Esophagus mucosa (tissue), 1 donor: ENCODE data around the gene TBC1D1. TPM values are rescaled to one million over a fixed set of nuclear protein-coding genes. Genes with fewer than 3 reads are reported as not detected.

Experiments
- ATAC-seq: fragments of 200-7000 bp; cut with Tn5 transposase; one replicate; pipeline ENCODE4 v1.9.1; 2020
- total RNA-seq: library from RNA; stranded (reverse); gene quantifications from one replicate; pipeline ENCODE4 v1.2.4, GENCODE V29; 2023
- donor health status: DM: yes; HTN: yes; CAD: no.

The TBC1D1 gene
- total RNA-seq, 1 donor from 2014 or later = 11.4 TPM

DNA sequence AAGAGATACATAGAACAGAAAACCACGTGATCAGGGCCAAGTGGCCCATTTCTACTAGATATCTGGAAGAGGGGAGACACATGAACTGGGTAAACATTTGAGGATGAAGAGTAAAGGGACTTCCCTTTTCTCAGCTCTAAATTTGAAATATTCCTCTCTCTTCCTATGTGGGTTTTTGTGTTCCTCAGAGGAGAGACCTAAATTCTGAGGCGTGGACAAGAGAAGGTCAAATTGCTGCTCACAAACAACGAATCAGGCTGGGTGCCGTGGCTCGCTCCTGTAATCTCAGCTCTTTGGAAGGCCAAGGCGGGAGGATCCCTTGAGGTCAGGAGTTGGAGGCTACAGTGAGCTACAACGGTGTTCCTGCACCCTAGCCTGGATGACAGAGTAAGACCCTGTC lies 285.3 kb downstream of the TBC1D1 start:
- no peak for ATAC-seq

DNA sequence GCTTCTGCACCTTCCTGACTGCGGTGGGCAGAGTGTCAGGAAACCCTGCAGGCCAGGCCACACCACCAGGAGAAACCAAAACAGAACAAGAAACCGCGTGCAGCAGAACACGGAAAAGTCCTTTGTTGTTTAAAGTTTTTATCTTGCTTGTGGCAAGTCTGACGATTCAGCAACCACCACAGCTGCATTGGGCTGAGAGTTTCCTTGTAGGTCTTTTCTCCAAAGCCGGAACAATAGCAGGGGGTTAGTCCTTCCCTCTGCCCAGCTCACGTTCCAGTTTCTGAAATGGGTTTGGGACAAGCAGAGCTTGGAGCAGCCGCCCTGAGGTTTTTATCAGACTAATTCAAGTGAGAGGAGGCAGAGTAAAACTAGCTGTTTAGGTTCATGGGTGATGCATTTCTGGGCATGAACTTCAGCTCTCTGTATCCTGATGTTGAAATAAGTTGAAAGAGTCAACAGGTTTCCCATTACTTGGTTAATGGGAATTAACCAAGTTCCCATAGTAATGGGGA lies 286.2 kb downstream of the TBC1D1 start:
- ATAC-seq = peak; percentile 17

DNA sequence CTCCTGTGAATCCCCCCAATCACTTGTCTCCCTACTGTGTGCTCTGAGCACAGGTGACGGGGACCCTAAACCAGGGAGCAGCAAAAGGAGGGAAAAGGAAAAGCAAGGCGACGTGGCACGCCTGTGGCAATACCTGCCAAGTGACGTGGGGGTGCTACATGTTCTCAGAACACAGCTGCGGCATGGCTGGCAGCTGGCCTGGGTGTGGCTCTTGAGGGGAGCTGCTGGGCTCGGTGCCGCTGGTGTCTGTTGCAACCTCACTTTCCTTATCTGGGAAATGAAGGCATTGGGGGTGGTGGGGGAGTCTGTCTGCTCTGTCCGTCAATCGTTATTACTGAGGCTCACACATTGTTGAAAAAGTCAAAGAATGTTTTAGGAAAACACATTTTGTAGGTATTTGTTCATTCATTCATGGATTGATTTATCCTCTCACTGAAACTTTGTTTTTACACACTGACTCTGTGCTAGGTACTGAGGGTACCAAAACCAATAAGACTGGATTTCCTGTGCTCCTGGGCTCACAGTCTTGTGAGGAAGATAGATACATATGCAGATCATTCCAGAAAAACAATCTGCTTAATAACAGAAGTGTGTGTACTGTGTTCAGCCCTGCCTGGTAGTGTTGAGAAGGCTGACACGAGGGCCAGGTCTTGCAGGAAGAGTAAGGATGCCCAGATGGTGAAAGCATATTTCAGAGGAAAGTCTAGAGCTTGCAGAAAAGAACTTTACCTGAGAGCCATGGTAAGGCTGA lies 286.9 kb downstream of the TBC1D1 start:
- peak; percentile 62 for ATAC-seq

DNA sequence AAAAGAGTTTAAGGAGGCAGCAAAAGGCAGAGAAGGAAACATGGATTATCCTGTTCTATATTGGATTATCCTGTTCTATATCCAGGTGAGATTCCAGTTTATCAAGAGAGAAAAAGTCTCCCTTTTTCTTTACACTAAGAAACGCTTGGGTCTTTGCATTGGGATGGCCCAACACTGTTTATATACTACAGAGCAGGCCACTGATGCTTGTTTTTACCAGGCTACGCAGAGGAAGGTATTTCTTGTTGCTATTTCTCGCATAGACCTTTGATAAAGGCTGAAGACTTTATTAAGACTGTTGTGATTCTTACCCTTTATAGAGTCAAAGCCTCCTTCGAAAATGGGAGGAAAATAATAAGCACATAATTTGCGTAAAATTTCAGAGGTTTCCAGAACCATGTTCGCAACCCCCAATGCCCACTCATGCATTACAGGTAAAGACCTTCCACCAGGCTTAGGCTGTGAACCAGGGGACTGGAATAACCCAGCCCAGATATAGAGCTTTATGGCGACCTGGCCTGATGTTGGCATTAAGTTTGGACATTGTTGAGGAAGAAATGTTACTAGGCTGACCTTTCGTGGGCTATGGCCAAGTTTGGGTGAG lies 287.6 kb downstream of the TBC1D1 start:
- ATAC-seq = no peak

DNA sequence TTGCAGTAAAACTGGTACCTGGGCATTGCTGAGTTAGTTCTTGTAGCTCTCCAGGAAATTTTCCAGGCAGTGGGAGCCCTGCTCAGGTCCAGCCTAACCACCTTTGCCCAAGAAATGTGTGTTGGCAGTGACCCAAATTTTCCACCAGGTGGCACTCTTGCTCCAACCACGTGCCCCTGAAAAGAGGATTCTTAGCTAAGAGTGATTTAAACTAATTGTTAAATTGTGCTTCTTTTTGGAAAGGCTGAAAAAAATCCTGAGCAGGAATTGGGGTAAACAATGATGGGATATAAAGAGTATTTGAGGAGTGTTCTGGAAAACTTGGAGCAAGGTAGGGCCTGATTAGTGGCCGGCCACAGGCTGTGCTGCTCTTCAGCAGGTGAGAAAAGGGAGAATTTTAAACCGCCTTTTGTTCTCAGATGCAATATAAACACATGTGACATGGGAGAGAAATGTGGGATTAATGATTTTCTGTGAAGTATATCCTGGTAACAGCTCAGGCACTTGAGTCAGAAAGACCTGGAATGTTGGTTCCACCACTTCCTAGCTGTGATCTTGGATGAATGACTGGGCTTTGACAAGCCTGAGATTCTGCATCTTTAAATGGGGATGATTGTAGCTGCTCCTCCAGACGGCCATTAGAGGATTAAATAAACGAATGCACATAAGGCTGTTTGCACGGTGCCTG lies 288.9 kb downstream of the TBC1D1 start:
- ATAC-seq = peak; percentile 78

DNA sequence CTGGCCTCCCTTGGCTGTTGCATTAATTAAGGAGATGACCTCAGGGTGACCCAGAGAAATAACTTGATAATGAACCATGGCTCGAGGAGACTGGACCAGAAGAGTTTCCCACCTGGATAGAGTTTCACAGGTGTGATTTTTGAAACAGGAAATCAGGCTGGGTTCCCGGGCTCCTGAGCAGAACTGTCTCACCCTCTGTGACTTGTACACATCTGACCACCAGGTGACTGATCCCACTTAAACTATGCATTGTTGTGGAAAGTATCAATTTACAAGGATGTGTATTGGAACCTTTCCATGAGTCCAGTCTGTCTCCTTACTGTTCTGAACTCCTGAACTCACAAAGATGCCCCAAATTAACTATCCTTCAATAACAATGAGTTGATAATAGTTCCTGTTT lies 289.6 kb downstream of the TBC1D1 start:
- ATAC-seq = peak; percentile 18

DNA sequence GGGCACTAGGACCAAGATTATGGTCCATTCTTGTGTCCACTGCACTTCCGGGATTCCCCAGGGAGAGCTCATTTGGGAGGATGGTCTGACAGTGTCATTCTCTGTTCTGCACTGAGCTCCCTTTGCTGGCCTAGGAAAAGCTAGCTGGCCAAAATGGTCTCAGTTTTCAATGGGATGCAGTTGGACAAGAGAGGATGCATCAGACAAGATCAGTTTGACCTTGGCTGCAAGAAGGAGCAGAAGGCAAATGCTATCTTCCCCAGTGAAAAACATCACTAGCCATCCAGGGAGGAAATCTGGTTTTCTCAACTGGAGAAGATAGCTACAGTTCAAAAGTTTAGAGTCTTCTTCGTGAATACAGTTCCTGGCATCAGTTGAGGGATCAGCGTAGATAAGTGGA lies 290.4 kb downstream of the TBC1D1 start:
- ATAC-seq = no peak

DNA sequence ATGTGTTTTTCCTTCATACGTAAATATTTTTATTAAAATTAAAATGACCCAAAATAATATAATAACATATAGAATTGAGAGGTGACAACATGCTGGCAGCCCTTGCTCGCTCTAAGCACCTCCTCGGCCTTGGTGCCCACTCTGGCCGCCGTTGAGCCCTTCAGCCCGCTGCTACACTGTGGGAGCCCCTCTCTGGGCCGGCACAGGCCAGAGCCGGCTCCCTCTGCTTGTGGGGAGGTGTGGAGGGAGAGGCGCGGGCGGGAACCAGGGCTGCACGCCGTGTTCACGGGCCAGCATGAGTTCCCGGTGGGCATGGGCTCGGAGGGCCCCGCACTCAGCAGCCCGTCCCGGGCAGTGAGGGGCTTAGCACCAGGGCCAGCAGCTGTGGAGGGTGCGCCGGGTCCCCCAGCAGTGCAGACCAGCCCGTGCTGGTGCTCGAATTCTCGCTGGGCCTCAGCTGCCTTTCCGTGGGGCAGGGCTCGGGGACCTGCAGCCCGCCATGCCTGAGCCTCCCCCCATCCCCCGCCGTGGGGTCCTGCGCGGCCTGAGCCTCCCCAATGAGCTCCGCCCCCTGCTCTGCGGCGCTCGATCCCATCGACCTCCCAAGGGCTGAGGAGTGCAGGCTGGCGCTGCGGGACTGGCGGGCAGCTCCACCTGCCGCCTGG lies 291.6 kb downstream of the TBC1D1 start:
- no peak for ATAC-seq

DNA sequence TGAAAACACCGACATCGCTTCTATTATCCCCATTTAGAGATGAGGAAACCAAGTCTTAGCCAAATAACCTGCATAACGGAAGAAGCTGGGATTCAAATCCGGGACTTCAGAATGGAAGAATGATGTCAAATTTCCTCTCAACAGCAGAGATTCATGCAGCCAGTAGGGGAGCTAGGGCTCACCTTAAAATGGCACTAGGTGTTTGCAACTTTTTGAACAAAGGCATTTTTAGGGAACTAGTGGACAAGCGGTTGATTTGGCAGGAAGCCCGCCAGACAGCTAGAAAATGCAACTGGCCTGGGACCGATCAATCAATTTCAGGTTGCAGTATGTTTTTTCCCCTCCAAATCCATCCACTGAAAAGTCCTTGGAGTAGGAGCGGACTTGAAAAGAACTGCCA lies 293.5 kb downstream of the TBC1D1 start:
- no peak for ATAC-seq

DNA sequence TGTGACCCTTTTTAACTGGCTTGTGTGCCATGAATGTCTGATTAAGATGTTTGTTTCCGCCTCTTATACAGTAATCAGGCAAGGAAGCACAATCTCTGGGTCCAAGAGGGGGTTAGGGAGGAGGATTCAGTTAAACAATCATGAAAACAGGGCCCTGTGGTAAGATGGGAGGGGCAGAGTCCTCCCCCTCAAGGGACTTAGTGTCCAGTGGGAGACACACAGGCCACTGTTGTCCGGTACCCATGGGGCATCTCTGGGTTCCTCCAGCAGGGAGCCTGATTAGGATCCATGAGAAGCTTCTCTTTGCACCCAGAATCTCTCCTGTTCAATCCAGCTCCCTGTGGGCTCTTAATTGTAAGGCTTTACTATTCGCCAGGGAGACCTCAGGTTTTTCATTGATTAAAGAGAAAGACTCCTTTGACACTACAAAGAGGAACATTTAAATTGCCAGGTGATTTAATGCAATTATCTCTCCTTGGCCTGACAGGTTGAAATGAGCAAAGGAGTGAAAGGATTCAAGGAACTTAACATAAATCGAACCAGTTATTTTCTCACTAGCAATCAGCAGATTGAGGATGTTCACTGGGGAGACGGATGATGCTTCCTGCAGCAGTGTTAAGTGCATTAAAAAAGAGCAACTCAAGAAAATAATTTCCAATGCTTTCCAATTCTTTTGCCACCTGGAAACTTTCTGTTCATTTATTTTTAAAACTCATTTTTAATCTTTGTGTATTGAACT lies 294.7 kb downstream of the TBC1D1 start:
- no peak for ATAC-seq

DNA sequence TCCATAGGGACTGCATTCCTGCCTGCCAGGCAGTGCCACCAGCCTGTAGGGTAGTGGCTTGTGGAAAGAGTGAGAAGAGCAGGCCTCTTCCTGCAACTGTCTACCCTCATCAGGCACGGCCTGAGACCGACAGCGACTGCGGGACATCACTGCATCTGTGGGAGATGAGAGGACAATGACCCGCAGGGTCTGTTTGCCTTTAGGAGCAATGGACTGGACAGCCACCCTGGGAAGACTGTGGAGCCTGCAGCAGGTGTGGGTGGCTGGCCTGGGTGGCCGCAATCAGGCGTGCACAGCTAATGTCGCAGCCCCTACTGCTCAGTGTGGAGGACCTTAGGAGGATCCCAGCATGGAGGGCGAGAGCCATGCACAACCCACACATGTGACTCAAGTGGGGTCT lies 297.3 kb downstream of the TBC1D1 start:
- no peak for ATAC-seq

DNA sequence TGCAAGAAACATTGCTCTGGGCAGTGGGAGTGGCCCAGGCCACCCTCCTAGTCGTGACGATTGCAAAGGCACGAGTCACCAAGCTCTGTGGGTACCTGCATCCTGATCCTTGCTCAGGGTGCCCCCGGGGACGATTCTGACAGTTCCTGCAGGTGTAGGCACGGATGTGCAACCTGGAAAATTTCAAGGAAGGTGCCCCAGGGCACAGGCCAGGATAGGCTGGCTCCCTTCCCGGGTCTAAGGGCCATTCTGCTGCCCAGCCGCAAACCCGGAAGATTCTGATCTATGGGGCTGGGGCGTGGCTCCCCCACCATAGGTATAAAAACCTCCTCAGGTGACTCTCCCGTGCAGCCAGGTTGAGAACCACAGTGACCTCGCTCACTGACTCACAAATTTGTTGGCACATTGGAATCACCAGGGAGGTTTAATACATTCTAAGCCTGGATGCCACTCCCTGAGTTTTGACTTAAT lies 297.8 kb downstream of the TBC1D1 start:
- peak; percentile 92 for ATAC-seq

Other genes with a start within 250 kb of the TBC1D1 start
- 18.7 TPM for gene RELL1, start 204.7 kb upstream of the TBC1D1 start, total RNA-seq
- gene PGM2, start 64.4 kb upstream of the TBC1D1 start, total RNA-seq = 114 TPM
- 0.44 TPM for gene PTTG2, start 69.3 kb downstream of the TBC1D1 start, total RNA-seq